Progenitor cell of endocrine pancreas (in vitro differentiated cells): Measurements from ENCODE around the gene METTL1. TPM values are rescaled to one million over a fixed set of nuclear protein-coding genes. Genes with fewer than 3 reads are reported as not detected.

Source experiments
- DNase-seq: peaks from one replicate; pipeline ENCODE4 v3.0.0; 2021; ENCODE audit warnings: low spot score; ENCODE audit not compliant: unreplicated experiment
- H3K27ac Mint-ChIP-seq: 2 replicates; pipeline ENCODE4 v1.8.0; 2021; ENCODE audit warnings: mild to moderate bottlenecking, moderate library complexity, mixed read lengths
- H3K27me3 Mint-ChIP-seq: 2 replicates; pipeline ENCODE4 v1.8.0; 2021; ENCODE audit warnings: mixed read lengths
- H3K36me3 Mint-ChIP-seq: 2 replicates; pipeline ENCODE4 v1.8.0; 2022; ENCODE audit warnings: mixed read lengths; ENCODE audit not compliant: insufficient read depth
- H3K4me1 Mint-ChIP-seq: 2 replicates; pipeline ENCODE4 v1.8.0; 2021; ENCODE audit warnings: low read depth, mixed read lengths
- H3K4me3 Mint-ChIP-seq: 2 replicates; pipeline ENCODE4 v1.8.0; 2021; ENCODE audit warnings: low read depth, mild to moderate bottlenecking, moderate library complexity, mixed read lengths
- H3K9me3 Mint-ChIP-seq: 2 replicates; pipeline ENCODE4 v1.8.0; 2021; ENCODE audit warnings: low read depth, mixed read lengths
- CTCF ChIP-seq: fragments of 200-600 bp; sonication (generic); IDR thresholded peaks from one replicate; pipeline ENCODE4 v1.5.0; 2021; ENCODE audit warnings: antibody characterized with exemption, mild to moderate bottlenecking; ENCODE audit not compliant: unreplicated experiment
- microRNA-seq: library from miRNA; unstranded; fragments of <30 nt; microRNA quantifications from one replicate; pipeline ENCODE4 v1.1.0, GENCODE V29; 2020; ENCODE audit warnings: borderline number of aligned reads; ENCODE audit not compliant: unreplicated experiment
- total RNA-seq: library from RNA; stranded (reverse); gene quantifications from 2 replicates; pipeline ENCODE4 v1.2.1, GENCODE V29; 2021

The METTL1 gene
- total RNA-seq, 1 donor from 2014 or later: 23.3 TPM

- no peak overlapping the region for H3K27ac Mint-ChIP-seq
- no peak overlapping the region for H3K4me3 Mint-ChIP-seq
- DNase-seq: no peak
Measured at GRCh38 chr12:57720606-57721595, 51.0 kb downstream of the METTL1 start.

GRCh38 chr12:57719777-57720605 lies 51.9 kb downstream of the METTL1 start:
- Mint-ChIP-seq H3K36me3 (peaks cover 17% of the 10 kb centered on the region), H3K9me3 (no peaks in the 10 kb centered on the region), H3K27me3 (peaks cover 24% of the 10 kb centered on the region), H3K4me3 (no peak overlapping the region), H3K4me1 (no peaks in the 10 kb centered on the region), H3K27ac (no peak overlapping the region)
- DNase-seq: no peak
- no peak for TF ChIP-seq CTCF

More at GRCh38 chr12:57720606-57721595, 51.0 kb downstream of the METTL1 start:
- H3K36me3 Mint-ChIP-seq: peaks cover 14% of the 10 kb centered on the region
- no peak for TF ChIP-seq CTCF
- no peaks in the 10 kb centered on the region for H3K4me1 Mint-ChIP-seq
- H3K9me3 Mint-ChIP-seq: no peaks in the 10 kb centered on the region
- H3K27me3 Mint-ChIP-seq: peaks cover 31% of the 10 kb centered on the region

GRCh38 chr12:57718641-57719528 lies 53.0 kb downstream of the METTL1 start:
- Mint-ChIP-seq H3K27me3 (peaks cover 13% of the 10 kb centered on the region), H3K36me3 (peaks cover 17% of the 10 kb centered on the region), H3K9me3 (no peaks in the 10 kb centered on the region), H3K27ac (no peak overlapping the region), H3K4me1 (no peaks in the 10 kb centered on the region), H3K4me3 (no peak overlapping the region)
- no peak for DNase-seq
- TF ChIP-seq CTCF: no peak

Small RNAs within 50 kb of the gene (microRNA-seq; reads per million reads assigned to microRNA genes)
- not detected for gene MIR6759

Other genes with a start within 250 kb of the METTL1 start
- 158 and 159 TPM in 2 replicates for gene MBD6, start 249.3 kb downstream of the METTL1 start, total RNA-seq
- 144 and 153 TPM in 2 replicates for gene DCTN2, start 224.9 kb downstream of the METTL1 start, total RNA-seq
- gene KIF5A, start 222.1 kb downstream of the METTL1 start, total RNA-seq: 2.5 and 2.8 TPM in 2 replicates
- gene PIP4K2C, start 180.9 kb downstream of the METTL1 start, total RNA-seq: 38.4 and 39.0 TPM in 2 replicates
- gene DTX3, start 167.3 kb downstream of the METTL1 start, total RNA-seq: 79.9 and 83.0 TPM in 2 replicates
- gene ARHGEF25, start 160.7 kb downstream of the METTL1 start, total RNA-seq: 17.0 and 18.4 TPM in 2 replicates
- 0.73 and 1.1 TPM in 2 replicates for gene B4GALNT1, start 138.9 kb downstream of the METTL1 start, total RNA-seq
- 197 and 204 TPM in 2 replicates for gene OS9, start 78.0 kb downstream of the METTL1 start, total RNA-seq
- 0.29 TPM in 2 replicates for gene AGAP2, start 33.4 kb downstream of the METTL1 start, total RNA-seq
- 24.2 and 31.3 TPM in 2 replicates for gene TSPAN31, start 27.1 kb downstream of the METTL1 start, total RNA-seq
- gene CDK4, start 19.8 kb downstream of the METTL1 start, total RNA-seq: 194 and 208 TPM in 2 replicates
- 33.8 and 34.3 TPM in 2 replicates for gene MARCHF9, start 17.0 kb downstream of the METTL1 start, total RNA-seq
- 2.0 and 2.5 TPM in 2 replicates for gene CYP27B1, start 5.0 kb downstream of the METTL1 start, total RNA-seq
- 5.6 and 6.7 TPM in 2 replicates for gene EEF1AKMT3, start 509 bp upstream of the METTL1 start, total RNA-seq
- 25.7 and 30.0 TPM in 2 replicates for gene TSFM, start 10.7 kb upstream of the METTL1 start, total RNA-seq
- gene AVIL, start 46.6 kb upstream of the METTL1 start, total RNA-seq: 3.9 and 4.4 TPM in 2 replicates
- gene CTDSP2, start 74.6 kb upstream of the METTL1 start, total RNA-seq: 134 and 145 TPM in 2 replicates
- gene ATP23, start 169.5 kb upstream of the METTL1 start, total RNA-seq: 6.0 and 6.6 TPM in 2 replicates